SK-N-SH treated with all-trans-retinoic acid at 6 μM for 48 hours (cell line): ENCODE results near the gene SHROOM1.

Experiments used
- ARNTL ChIP-seq: fragments of 450-650 bp; formaldehyde crosslinking; IDR thresholded peaks from 2 replicates; pipeline ENCODE4 v1.5.0; 2020; ENCODE audit warnings: low read depth, mild to moderate bottlenecking, moderate library complexity, borderline replicate concordance
- BACH2 ChIP-seq: fragments of 250-450 bp; sonication (Bioruptor Pico); IDR thresholded peaks from 2 replicates; pipeline ENCODE4 v1.9.0; 2021; ENCODE audit warnings: mild to moderate bottlenecking, borderline replicate concordance
- CREB5 ChIP-seq: fragments of 250-450 bp; sonication (Bioruptor Pico); IDR thresholded peaks from 2 replicates; pipeline ENCODE4 v1.5.1; 2020; ENCODE audit warnings: low read depth, mild to moderate bottlenecking, moderate library complexity
- CSDC2 ChIP-seq: fragments of 250-450 bp; sonication (Bioruptor Pico); IDR thresholded peaks from 2 replicates; pipeline ENCODE4 v1.5.0; 2020; ENCODE audit warnings: mild to moderate bottlenecking, moderate library complexity
- TOX ChIP-seq: fragments of 250-450 bp; sonication (Bioruptor Pico); IDR thresholded peaks from 2 replicates; pipeline ENCODE4 v1.8.0; 2021; ENCODE audit warnings: mild to moderate bottlenecking, moderate library complexity, borderline replicate concordance
- ZFP30 ChIP-seq: fragments of 450-650 bp; formaldehyde crosslinking; IDR thresholded peaks from 2 replicates; pipeline ENCODE4 v1.5.0; 2022; ENCODE audit warnings: mild to moderate bottlenecking, moderate library complexity
- ZNF565 ChIP-seq: fragments of 450-650 bp; formaldehyde crosslinking; conservative IDR thresholded peaks from 2 replicates; pipeline ENCODE4 v1.5.0; 2020; ENCODE audit warnings: low read depth, mild to moderate bottlenecking, moderate library complexity
- ZNF70 ChIP-seq: fragments of 450-650 bp; formaldehyde crosslinking; IDR thresholded peaks from 2 replicates; pipeline ENCODE4 v1.5.0; 2020; ENCODE audit warnings: mild to moderate bottlenecking, moderate library complexity
- ZNF8 ChIP-seq: fragments of 450-650 bp; formaldehyde crosslinking; IDR thresholded peaks from 2 replicates; pipeline ENCODE4 v1.5.0; 2020; ENCODE audit warnings: mild to moderate bottlenecking, moderate library complexity

DNA sequence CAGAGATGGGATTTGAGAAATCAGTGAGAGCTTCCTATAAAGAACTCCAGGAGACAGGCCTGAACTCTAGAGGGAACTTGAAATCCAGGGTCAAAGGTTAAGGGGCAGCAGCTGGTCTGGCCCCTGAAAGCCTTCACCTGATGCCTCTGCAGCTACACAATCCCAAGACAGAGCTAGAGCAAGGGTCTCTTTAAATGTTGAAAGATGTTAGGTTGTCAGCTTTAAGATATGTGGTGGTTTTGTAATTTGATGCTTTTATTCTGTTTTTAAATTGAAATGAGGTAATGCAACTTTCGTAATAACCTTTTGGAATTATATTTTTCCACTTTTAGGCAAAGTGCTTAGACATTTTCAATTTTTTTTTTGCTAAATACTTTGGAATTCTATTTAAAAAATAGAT is 15.0 kb downstream of the SHROOM1 start:
- TF ChIP-seq ZNF8 (CRISPR knock-in tag) = no peak
- no peak for TF ChIP-seq ZFP30 (CRISPR knock-in tag)
- no peak for TF ChIP-seq ZNF565 (CRISPR knock-in tag)
- TF ChIP-seq ARNTL = no peak
- TF ChIP-seq ZNF70 (CRISPR knock-in tag) = no peak
- no peak for TF ChIP-seq BACH2
- no peak for TF ChIP-seq TOX
- no peak for TF ChIP-seq CREB5 (CRISPR knock-in tag)
- TF ChIP-seq CSDC2 = no peak
